Right atrium auricular region (tissue), 2 donors: ENCODE results near the gene BBOX1. TPM values are rescaled to one million over a fixed set of nuclear protein-coding genes. Genes with fewer than 3 reads are reported as not detected.

Experiments
- DNase-seq: peaks from one replicate; pipeline ENCODE4 v3.0.0-alpha.2; 2019; ENCODE audit warnings: low spot score
- H3K27ac ChIP-seq, 2 donors: fragments of 200-600 bp; sonication (generic); 1 replicate in 1 of 2; 2 replicates in 1 of 2; pipeline ENCODE4 v1.5.1; 2016 to 2019
- H3K27me3 ChIP-seq, 2 donors: fragments of 200-600 bp; sonication (generic); one replicate each; pipeline versions ENCODE4 v1.5.1 to v1.6.0; 2017 to 2019
- H3K36me3 ChIP-seq: fragments of 200-600 bp; sonication (generic); one replicate; pipeline ENCODE4 v1.5.1; 2016
- H3K4me1 ChIP-seq, 2 donors: fragments of 200-600 bp; sonication (generic); one replicate each; pipeline versions ENCODE4 v1.5.1 to v1.6.0; 2017 to 2019
- H3K4me3 ChIP-seq, 2 donors: fragments of 200-600 bp; sonication (generic); 1 replicate in 1 of 2; 2 replicates in 1 of 2; pipeline ENCODE4 v1.5.1; 2017 to 2019; ENCODE audit warnings: mild to moderate bottlenecking in 1 of 2, moderate library complexity in 1 of 2
- H3K9me3 ChIP-seq, 2 donors: fragments of 200-600 bp; sonication (generic); one replicate each; pipeline ENCODE4 v1.5.1; 2019
- CTCF ChIP-seq, 2 donors: fragments of 200-600 bp; sonication (generic); IDR thresholded peaks; one replicate each; pipeline ENCODE4 v1.5.1; 2019; ENCODE audit warnings: antibody characterized with exemption in 2 of 2
- total RNA-seq, 2 donors: library from RNA; depleted of rRNA; stranded (reverse); fragments of >200 nt; gene quantifications; one replicate each; pipeline ENCODE4 v1.1.0, GENCODE V29; 2016

BBOX1 gene
- total RNA-seq, 2 donors from 2014 or later: not detected

GRCh38 chr11:27083241-27083640 is 42.6 kb downstream of the BBOX1 start:
- Histone ChIP-seq H3K36me3 (no peaks in the 10 kb centered on the region), H3K4me3 (no peak overlapping the region), H3K27ac (no peak overlapping the region), H3K9me3 (no peaks in the 10 kb centered on the region), H3K4me1 (no peaks in the 10 kb centered on the region), H3K27me3 (no peaks in the 10 kb centered on the region)
- no peak for TF ChIP-seq CTCF (IDR thresholded peaks at IDR 0.05)
- DNase-seq: no peak

- Histone ChIP-seq H3K4me1 (no peaks in the 10 kb centered on the region), H3K27me3 (no peaks in the 10 kb centered on the region), H3K36me3 (no peaks in the 10 kb centered on the region), H3K27ac (no peak overlapping the region), H3K4me3 (no peak overlapping the region), H3K9me3 (no peaks in the 10 kb centered on the region)
- TF ChIP-seq CTCF (IDR thresholded peaks at IDR 0.05): no peak
- DNase-seq: no peak
These were observed 43.2 kb downstream of the BBOX1 start for GRCh38 chr11:27083782-27084181.

GRCh38 chr11:27084518-27084917 is 43.9 kb downstream of the BBOX1 start:
- H3K27ac ChIP-seq: no peak overlapping the region
- H3K4me3 ChIP-seq: no peak overlapping the region
- DNase-seq: no peak
- no peaks in the 10 kb centered on the region for H3K27me3 ChIP-seq
- H3K9me3 ChIP-seq: peaks cover 0 to 1% of the 10 kb centered on the region in 2 donors
- H3K4me1 ChIP-seq: no peaks in the 10 kb centered on the region
- TF ChIP-seq CTCF (IDR thresholded peaks at IDR 0.05): no peak
- no peaks in the 10 kb centered on the region for H3K36me3 ChIP-seq

- Histone ChIP-seq H3K36me3 (no peaks in the 10 kb centered on the region), H3K27me3 (no peaks in the 10 kb centered on the region), H3K27ac (no peak overlapping the region), H3K4me1 (no peaks in the 10 kb centered on the region), H3K4me3 (no peak overlapping the region), H3K9me3 (peaks cover 0 to 7% of the 10 kb centered on the region in 2 donors)
- DNase-seq: no peak
- TF ChIP-seq CTCF (IDR thresholded peaks at IDR 0.05): no peak
These were observed 44.5 kb downstream of the BBOX1 start for GRCh38 chr11:27085111-27085510.

GRCh38 chr11:27085605-27086004 is 45.0 kb downstream of the BBOX1 start:
- Histone ChIP-seq H3K36me3 (no peaks in the 10 kb centered on the region), H3K9me3 (peaks cover 0 to 11% of the 10 kb centered on the region in 2 donors), H3K4me3 (no peak overlapping the region), H3K4me1 (no peaks in the 10 kb centered on the region), H3K27me3 (no peaks in the 10 kb centered on the region), H3K27ac (no peak overlapping the region)
- no peak for DNase-seq
- TF ChIP-seq CTCF (IDR thresholded peaks at IDR 0.05): no peak

GRCh38 chr11:27087432-27087831 is 46.8 kb downstream of the BBOX1 start:
- Histone ChIP-seq H3K9me3 (peaks cover 0 to 13% of the 10 kb centered on the region in 2 donors), H3K27me3 (no peaks in the 10 kb centered on the region), H3K36me3 (no peaks in the 10 kb centered on the region), H3K4me1 (no peaks in the 10 kb centered on the region), H3K27ac (no peak overlapping the region), H3K4me3 (no peak overlapping the region)
- DNase-seq: no peak
- TF ChIP-seq CTCF (IDR thresholded peaks at IDR 0.05): no peak
